Stimulated activated CD8-positive, alpha-beta memory T cell treated with anti-CD3 and anti-CD28 coated beads, Interleukin-4, amount 100 ng/mL, for 48 hours (primary cell): ENCODE results near the gene UNC119B.

Experiments used
- DNase-seq: peaks from one replicate; pipeline ENCODE4 v3.0.0-alpha.2; 2020

The UNC119B gene

GRCh38 chr12:120741476-120742421 is 31.5 kb downstream of the UNC119B start:
- no peak for DNase-seq

- DNase-seq = no peak
These were observed 34.8 kb downstream of the UNC119B start for GRCh38 chr12:120744922-120745493.

GRCh38 chr12:120748242-120748641 is 38.0 kb downstream of the UNC119B start:
- no peak for DNase-seq

GRCh38 chr12:120749256-120749655 is 39.0 kb downstream of the UNC119B start:
- no peak for DNase-seq

- DNase-seq = no peak
These were observed 40.5 kb downstream of the UNC119B start for GRCh38 chr12:120750806-120751205.

- no peak for DNase-seq
These were observed 41.1 kb downstream of the UNC119B start for GRCh38 chr12:120751389-120751788.

- no peak for DNase-seq
These were observed 44.5 kb downstream of the UNC119B start for GRCh38 chr12:120754792-120755191.

- no peak for DNase-seq
These were observed 45.0 kb downstream of the UNC119B start for GRCh38 chr12:120755269-120755668.

GRCh38 chr12:120757226-120757742 is 47.0 kb downstream of the UNC119B start:
- DNase-seq = no peak

GRCh38 chr12:120757949-120758348 is 47.7 kb downstream of the UNC119B start:
- no peak for DNase-seq

GRCh38 chr12:120758798-120759590 is 48.7 kb downstream of the UNC119B start:
- DNase-seq = no peak

- DNase-seq = no peak
These were observed 49.5 kb downstream of the UNC119B start for GRCh38 chr12:120759591-120760348.

GRCh38 chr12:120760349-120761254 is 50.3 kb downstream of the UNC119B start:
- no peak for DNase-seq

GRCh38 chr12:120761519-120761934 is 51.3 kb downstream of the UNC119B start:
- DNase-seq = no peak

- no peak for DNase-seq
These were observed 51.8 kb downstream of the UNC119B start for GRCh38 chr12:120762086-120762485.

GRCh38 chr12:120763250-120763649 is 53.0 kb downstream of the UNC119B start:
- no peak for DNase-seq

- DNase-seq = no peak
These were observed 54.6 kb downstream of the UNC119B start for GRCh38 chr12:120764816-120765215.

GRCh38 chr12:120766566-120766965 is 56.3 kb downstream of the UNC119B start:
- DNase-seq = no peak

- no peak for DNase-seq
These were observed 57.1 kb downstream of the UNC119B start for GRCh38 chr12:120767071-120768024.

- no peak for DNase-seq
These were observed 60.8 kb downstream of the UNC119B start for GRCh38 chr12:120771097-120771496.
